Transverse colon (tissue), 4 donors: ENCODE measurements around the gene ASAH2.

ENCODE experiments used
- EP300 ChIP-seq: sonication (generic); formaldehyde crosslinking; IDR thresholded peaks from one replicate; pipeline ENCODE4 v1.6.1; 2017; ENCODE audit warnings: antibody characterized with exemption, low read depth
- POLR2A ChIP-seq: fragments of 450-650 bp; IDR thresholded peaks from one replicate; pipeline ENCODE4 v1.6.1; 2016; ENCODE audit warnings: antibody characterized with exemption, mild to moderate bottlenecking, moderate library complexity
- POLR2AphosphoS5 ChIP-seq, 3 donors: sonication (generic); formaldehyde crosslinking; IDR thresholded peaks; one replicate each; pipeline ENCODE4 v1.6.1; 2016; ENCODE audit warnings: antibody characterized with exemption in 3 of 3
- TF ChIP-seq, protein P1 (sequence below), 5 experiments: fragments of 200-600 bp in 3 of 5; fragments of 450-650 bp in 2 of 5; sonication (generic) in 3 of 5; IDR thresholded peaks; 1 replicate in 2 of 5; 2 replicates in 3 of 5; pipeline ENCODE4 v1.5.1; 2016 to 2017; ENCODE audit warnings: antibody characterized with exemption in 5 of 5, inconsistent platforms in 3 of 5, mild to moderate bottlenecking in 2 of 5, moderate library complexity in 1 of 5

DNA sequence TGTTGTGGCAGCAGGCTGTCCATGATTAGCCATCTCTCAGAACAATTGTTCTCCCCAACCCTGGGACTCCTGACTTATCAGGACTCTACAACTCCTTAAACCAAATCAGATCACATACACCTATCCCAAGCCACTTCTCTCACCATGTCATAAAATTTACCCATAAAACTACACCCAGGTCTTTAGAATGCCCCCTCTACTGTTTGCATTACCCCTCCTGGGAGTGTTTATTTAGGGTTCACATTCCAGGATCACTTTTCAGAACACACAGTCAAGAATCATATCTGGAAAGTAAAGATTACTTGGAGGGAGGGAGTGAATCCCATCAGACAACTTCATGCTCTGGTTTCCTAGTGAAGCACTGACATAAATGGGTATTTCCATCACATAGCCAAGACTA lies 7.1 kb downstream of the ASAH2 start:
- TF ChIP-seq, protein P1, sequence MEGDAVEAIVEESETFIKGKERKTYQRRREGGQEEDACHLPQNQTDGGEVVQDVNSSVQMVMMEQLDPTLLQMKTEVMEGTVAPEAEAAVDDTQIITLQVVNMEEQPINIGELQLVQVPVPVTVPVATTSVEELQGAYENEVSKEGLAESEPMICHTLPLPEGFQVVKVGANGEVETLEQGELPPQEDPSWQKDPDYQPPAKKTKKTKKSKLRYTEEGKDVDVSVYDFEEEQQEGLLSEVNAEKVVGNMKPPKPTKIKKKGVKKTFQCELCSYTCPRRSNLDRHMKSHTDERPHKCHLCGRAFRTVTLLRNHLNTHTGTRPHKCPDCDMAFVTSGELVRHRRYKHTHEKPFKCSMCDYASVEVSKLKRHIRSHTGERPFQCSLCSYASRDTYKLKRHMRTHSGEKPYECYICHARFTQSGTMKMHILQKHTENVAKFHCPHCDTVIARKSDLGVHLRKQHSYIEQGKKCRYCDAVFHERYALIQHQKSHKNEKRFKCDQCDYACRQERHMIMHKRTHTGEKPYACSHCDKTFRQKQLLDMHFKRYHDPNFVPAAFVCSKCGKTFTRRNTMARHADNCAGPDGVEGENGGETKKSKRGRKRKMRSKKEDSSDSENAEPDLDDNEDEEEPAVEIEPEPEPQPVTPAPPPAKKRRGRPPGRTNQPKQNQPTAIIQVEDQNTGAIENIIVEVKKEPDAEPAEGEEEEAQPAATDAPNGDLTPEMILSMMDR (IDR thresholded peaks at IDR 0.05), result no peak
- no peak for TF ChIP-seq EP300
- TF ChIP-seq POLR2A, result no peak
- TF ChIP-seq POLR2AphosphoS5 (IDR thresholded peaks at IDR 0.05), result no peak
